BJ (cell line): ENCODE data around the gene DYNLT2B. TPM values are rescaled to one million over a fixed set of nuclear protein-coding genes. Genes with fewer than 3 reads are reported as not detected.
"Not testable (repeated sequence)": the region's sequence is repeated elsewhere in the genome, so short reads cannot be mapped to it uniquely, and the experiment has no call there.

ENCODE experiments used
- CTCF ChIA-PET: fragments of 350-600 bp; formaldehyde crosslinking; extraction: SDS; loops from one replicate; lab custom pipeline; 2021; ENCODE audit warnings: antibody characterized with exemption, inconsistent platforms; lab: Yijun Ruan, JAX
- POLR2A ChIA-PET: fragments of 300-600 bp; sonication (Branson Sonifier 250); formaldehyde crosslinking; extraction: SDS; loops from one replicate; lab custom pipeline; 2021; ENCODE audit warnings: antibody characterized with exemption; lab: Charles Lee
- DNase-seq: peaks from one replicate; pipeline ENCODE4 v3.0.0-alpha.2; 2011; ENCODE audit warnings: low read depth
- H3K27me3 ChIP-seq: 2 replicates; pipeline ENCODE4 v1.6.0; 2011; ENCODE audit warnings: low read length; ENCODE audit not compliant: control insufficient read depth, insufficient read depth
- H3K36me3 ChIP-seq: 2 replicates; pipeline ENCODE4 v1.5.1; 2011; ENCODE audit warnings: low read length; ENCODE audit not compliant: control insufficient read depth, insufficient read depth
- H3K4me3 ChIP-seq: 2 replicates; pipeline ENCODE4 v1.5.1; 2011; ENCODE audit warnings: low read depth, mild to moderate bottlenecking, control low read depth, low read length
- CTCF ChIP-seq: IDR thresholded peaks from 2 replicates; pipeline ENCODE4 v1.5.1; 2011; ENCODE audit warnings: low read depth, mild to moderate bottlenecking, control low read depth, inconsistent platforms, low read length, moderate library complexity; ENCODE audit not compliant: insufficient read depth
- polyA minus RNA-seq: library from RNA; depleted of rRNA, polyadenylated mRNA; stranded (reverse); fragments of >200 nt; gene quantifications from 2 replicates; pipeline ENCODE4 v1.2.3, GENCODE V29; 2011; rRNA and poly(A)+ RNA removed
- polyA plus RNA-seq: library from polyadenylated mRNA; depleted of rRNA; stranded (reverse); fragments of >200 nt; gene quantifications from 2 replicates; pipeline ENCODE4 v1.2.3, GENCODE V29; 2011; rRNA removed

The DYNLT2B gene
- 7.6 and 11.1 TPM in 2 replicates for polyA plus RNA-seq
- polyA minus RNA-seq = 0.95 and 1.9 TPM in 2 replicates

- TF ChIP-seq CTCF = no peak
- peak within 1 kb of the TSS; percentile 89 for H3K4me3 ChIP-seq
- no peaks in the 10 kb centered on the region for H3K27me3 ChIP-seq
- ChIA-PET POLR2A (no interaction called here), CTCF (interaction anchor here (0.6 kb wide), 2 partner anchors 169 to 206 kb away, joined by 3 read pairs; no protein-coding TSS in a partner anchor)
- DNase-seq = peak; percentile 59
- H3K36me3 ChIP-seq = no peaks in the 10 kb centered on the region
Measured at GRCh38 chr3:196317687-196318467, at the start of gene DYNLT2B. TSS of gene DYNLT2B (minus strand) at chr3:196318240. CDS start at chr3:196318152, 88 bp downstream.

- CTCF ChIA-PET = no interaction called here
Measured at GRCh38 chr3:196365736-196366135, 47.7 kb upstream of the DYNLT2B start.

GRCh38 chr3:196360586-196360985 is 42.5 kb upstream of the DYNLT2B start:
- TF ChIP-seq CTCF = no peak
- Histone ChIP-seq H3K4me3 (no peak overlapping the region), H3K27me3 (no peaks in the 10 kb centered on the region), H3K36me3 (peaks cover 14% of the 10 kb centered on the region)
- CTCF ChIA-PET = no interaction called here
- POLR2A ChIA-PET = no interaction called here
- DNase-seq = no peak

More at GRCh38 chr3:196365736-196366135, 47.7 kb upstream of the DYNLT2B start:
- no peak for DNase-seq
- Histone ChIP-seq H3K27me3 (no peaks in the 10 kb centered on the region), H3K36me3 (peaks cover 8% of the 10 kb centered on the region), H3K4me3 (no peak overlapping the region)
- POLR2A ChIA-PET = no interaction called here
- no peak for TF ChIP-seq CTCF

GRCh38 chr3:196358540-196358939 is 40.5 kb upstream of the DYNLT2B start:
- DNase-seq, H3K27me3 ChIP-seq, H3K4me3 ChIP-seq, POLR2A ChIA-PET, CTCF ChIA-PET: not testable (repeated sequence)
- peaks cover 21% of the 10 kb centered on the region for H3K36me3 ChIP-seq

DNA sequence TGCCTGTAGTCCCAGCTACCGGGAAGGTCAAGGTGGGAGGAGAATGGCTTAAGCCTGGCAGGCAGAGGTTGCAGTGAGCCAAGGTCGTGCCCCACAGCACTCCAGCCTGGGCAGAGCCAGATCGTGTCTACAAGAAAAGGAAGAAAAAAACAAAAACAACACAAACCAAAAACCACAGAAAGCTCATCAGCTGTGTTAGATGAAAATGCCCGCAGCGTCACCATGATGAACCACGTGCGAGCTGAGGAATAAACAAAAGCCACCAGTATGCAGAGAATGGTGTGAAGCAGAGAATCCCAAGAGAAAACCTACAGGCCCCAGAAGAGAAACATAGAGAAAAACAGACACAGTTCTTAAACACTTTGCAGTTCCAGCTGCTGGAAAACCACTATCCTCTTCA is 39.9 kb upstream of the DYNLT2B start:
- H3K4me3 ChIP-seq = no peak overlapping the region
- peaks cover 21% of the 10 kb centered on the region for H3K36me3 ChIP-seq
- H3K27me3 ChIP-seq = no peaks in the 10 kb centered on the region
- no peak for TF ChIP-seq CTCF
- no peak for DNase-seq
- ChIA-PET CTCF (no interaction called here), POLR2A (no interaction called here)
